ENCODE measurements around the gene RAVER2.
"Not testable (repeated sequence)": the region's sequence is repeated elsewhere in the genome, so short reads cannot be mapped to it uniquely, and the experiment has no call there.

Gene RAVER2

DNA sequence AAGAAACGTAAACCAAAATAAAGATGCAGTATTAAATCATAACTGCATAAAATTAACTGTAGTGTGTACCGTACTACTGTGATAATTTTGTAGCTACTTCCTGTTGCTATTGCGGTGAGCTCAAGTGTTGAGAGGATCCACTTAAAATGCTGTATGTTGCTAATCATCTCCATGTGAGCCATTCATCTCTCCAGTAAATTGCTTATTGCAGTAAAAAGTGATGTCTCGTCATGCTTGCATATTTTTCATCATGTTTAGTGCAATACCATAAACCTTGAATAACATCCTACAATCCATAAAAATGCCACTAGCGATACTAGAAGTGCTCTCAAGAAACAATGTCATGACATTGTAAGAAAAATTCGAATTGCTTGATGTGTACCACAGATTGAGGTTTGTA, 66.3 kb downstream of the RAVER2 start:
- DNase-seq (ENCODE audit: low read depth), result no peak
- no peak overlapping the region for H3K4me3 ChIP-seq (ENCODE audit: low read length)
- TF ChIP-seq, protein P1, sequence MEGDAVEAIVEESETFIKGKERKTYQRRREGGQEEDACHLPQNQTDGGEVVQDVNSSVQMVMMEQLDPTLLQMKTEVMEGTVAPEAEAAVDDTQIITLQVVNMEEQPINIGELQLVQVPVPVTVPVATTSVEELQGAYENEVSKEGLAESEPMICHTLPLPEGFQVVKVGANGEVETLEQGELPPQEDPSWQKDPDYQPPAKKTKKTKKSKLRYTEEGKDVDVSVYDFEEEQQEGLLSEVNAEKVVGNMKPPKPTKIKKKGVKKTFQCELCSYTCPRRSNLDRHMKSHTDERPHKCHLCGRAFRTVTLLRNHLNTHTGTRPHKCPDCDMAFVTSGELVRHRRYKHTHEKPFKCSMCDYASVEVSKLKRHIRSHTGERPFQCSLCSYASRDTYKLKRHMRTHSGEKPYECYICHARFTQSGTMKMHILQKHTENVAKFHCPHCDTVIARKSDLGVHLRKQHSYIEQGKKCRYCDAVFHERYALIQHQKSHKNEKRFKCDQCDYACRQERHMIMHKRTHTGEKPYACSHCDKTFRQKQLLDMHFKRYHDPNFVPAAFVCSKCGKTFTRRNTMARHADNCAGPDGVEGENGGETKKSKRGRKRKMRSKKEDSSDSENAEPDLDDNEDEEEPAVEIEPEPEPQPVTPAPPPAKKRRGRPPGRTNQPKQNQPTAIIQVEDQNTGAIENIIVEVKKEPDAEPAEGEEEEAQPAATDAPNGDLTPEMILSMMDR (conservative IDR thresholded peaks at IDR 0.05; ENCODE audit: low read length), result no peak

- H3K4me3 ChIP-seq (ENCODE audit: low read length), result no peak overlapping the region
- no peak for DNase-seq (ENCODE audit: low read depth)
- TF ChIP-seq, protein P1 (conservative IDR thresholded peaks at IDR 0.05; ENCODE audit: low read length), result no peak
Observed at GRCh38 chr1:64814427-64814826, 69.6 kb downstream of the RAVER2 start.

DNA sequence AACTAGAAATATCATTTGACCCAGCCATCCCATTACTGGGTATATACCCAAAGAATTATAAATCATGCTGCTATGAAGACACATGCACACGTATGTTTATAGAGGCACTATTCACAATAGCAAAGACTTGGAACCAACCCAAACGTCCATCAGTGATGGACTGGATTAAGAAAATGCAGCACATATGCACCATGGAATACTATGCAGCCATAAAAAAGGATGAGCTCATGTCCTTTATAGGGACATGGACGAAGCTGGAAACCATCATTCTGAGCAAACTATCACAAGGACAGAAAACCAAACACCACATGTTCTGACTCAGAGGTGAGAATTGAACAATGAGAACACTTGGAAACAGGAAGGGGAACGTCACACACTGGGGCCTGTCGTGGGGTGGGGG, 72.5 kb downstream of the RAVER2 start:
- not testable (repeated sequence) for DNase-seq (ENCODE audit: low read depth); H3K4me3 ChIP-seq (ENCODE audit: low read length)

- DNase-seq (ENCODE audit: low read depth); H3K4me3 ChIP-seq (ENCODE audit: low read length): not testable (repeated sequence)
Observed at GRCh38 chr1:64820572-64820971, 75.7 kb downstream of the RAVER2 start.

DNA sequence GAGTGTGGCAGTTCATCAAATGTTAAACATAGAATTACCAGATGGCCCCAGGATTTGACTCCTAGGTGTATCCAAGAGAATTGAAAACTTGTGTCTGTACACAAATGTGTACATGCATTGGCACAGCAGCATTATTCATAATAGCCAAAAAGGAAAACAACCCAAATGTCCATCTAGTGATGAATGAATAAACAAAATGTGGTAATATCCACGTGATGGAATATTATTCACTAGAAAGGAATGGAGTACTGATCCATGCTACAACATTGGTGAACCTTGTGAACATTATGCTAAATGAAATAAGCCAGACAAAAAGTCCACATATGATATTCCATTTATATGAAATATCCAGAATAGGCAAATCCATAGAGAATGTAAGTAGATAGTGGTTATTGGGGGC, 77.7 kb downstream of the RAVER2 start:
- peak; percentile 28 for DNase-seq (ENCODE audit: low read depth)
- TF ChIP-seq, protein P1 (conservative IDR thresholded peaks at IDR 0.05; ENCODE audit: low read length), result no peak
- no peak overlapping the region for H3K4me3 ChIP-seq (ENCODE audit: low read length)

DNA sequence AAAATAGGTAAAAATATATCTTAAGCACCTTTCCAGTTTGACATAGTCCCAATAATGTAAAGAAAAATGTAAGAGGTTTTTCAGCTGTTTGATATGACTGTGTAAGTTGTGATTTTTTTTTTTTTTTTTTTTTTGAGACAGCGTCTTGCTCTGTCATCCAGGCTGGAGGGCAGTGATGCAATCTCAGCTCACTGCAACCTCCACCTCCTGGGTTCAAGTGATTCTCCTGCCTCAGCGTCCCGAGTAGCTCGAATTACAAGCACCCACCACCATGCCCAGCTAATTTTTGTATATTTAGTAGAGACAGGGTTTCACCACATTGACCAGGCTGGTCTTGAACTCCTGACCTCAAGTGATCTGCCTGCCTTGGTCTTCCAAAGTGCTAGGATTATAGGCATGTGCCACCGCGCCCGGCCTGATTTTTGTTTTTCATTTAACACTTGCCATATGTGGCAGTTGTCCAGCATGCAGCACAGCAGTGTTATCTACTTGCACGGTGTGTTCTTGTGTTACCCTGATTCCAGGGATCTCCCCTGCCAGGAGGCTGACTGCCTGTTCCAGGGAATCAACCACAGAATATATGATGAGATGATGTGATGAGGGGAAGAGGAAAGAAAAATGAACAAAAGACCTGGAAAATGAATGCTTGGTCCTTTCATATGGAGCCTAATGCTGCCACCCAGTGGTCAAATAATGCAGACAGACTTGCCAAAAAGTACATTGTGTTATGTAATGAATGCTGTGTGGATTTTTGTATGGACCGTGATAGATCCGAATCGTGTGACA, 79.0 kb downstream of the RAVER2 start:
- no peak overlapping the region for H3K4me3 ChIP-seq (ENCODE audit: low read length)
- DNase-seq (ENCODE audit: low read depth), result peak; percentile 75
- TF ChIP-seq, protein P1 (conservative IDR thresholded peaks at IDR 0.05; ENCODE audit: low read length), result peak; percentile 85

- DNase-seq (ENCODE audit: low read depth), result no peak
- H3K4me3 ChIP-seq (ENCODE audit: low read length), result no peak overlapping the region
- TF ChIP-seq, protein P1 (conservative IDR thresholded peaks at IDR 0.05; ENCODE audit: low read length), result no peak
Observed at GRCh38 chr1:64826991-64827390, 82.1 kb downstream of the RAVER2 start.

GRCh38 chr1:64828829-64829228, 84.0 kb downstream of the RAVER2 start:
- TF ChIP-seq, protein P1 (conservative IDR thresholded peaks at IDR 0.05; ENCODE audit: low read length), result no peak
- no peak overlapping the region for H3K4me3 ChIP-seq (ENCODE audit: low read length)
- DNase-seq (ENCODE audit: low read depth), result no peak

Data from AG10803 (cell line).